ENCODE results near the gene VSIG10. TPM values are rescaled to one million over a fixed set of nuclear protein-coding genes. Genes with fewer than 3 reads are reported as not detected.
A peak's percentile ranks its signal among the peaks of the same experiment; 100 is the strongest.

The VSIG10 gene
- total RNA-seq, 4 donors from 2014 or later: 20.4 to 25.9 (median 23.6) TPM

DNA sequence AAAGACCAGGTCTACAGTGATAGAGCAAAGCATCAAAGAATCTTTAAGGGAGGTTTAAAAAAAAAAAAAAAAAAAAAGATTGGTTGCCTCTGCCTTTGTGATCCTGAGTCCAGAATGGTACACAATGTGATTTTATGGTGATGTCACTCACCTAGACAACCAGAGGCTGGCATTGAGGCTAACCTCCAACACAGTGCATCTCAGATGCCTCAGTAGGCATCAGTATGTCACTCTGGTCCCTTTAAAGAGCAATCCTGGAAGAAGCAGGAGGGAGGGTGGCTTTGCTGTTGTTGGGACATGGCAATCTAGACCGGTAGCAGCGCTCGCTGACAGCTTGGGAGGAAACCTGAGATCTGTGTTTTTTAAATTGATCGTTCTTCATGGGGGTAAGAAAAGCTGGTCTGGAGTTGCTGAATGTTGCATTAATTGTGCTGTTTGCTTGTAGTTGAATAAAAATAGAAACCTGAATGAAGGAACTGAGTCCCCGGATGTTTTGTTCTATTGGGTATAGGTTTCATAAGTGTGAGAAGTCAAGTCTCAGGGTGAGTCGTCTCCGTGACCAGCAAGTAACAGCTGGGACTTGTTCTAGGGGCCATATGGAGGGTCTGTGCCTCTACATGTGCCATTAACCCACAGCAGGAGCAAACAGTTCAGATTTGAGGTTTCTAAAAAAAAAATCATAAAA lies 41.4 kb upstream of the VSIG10 start:
- peaks cover 91% of the 10 kb centered on the region for H3K36me3 ChIP-seq

DNA sequence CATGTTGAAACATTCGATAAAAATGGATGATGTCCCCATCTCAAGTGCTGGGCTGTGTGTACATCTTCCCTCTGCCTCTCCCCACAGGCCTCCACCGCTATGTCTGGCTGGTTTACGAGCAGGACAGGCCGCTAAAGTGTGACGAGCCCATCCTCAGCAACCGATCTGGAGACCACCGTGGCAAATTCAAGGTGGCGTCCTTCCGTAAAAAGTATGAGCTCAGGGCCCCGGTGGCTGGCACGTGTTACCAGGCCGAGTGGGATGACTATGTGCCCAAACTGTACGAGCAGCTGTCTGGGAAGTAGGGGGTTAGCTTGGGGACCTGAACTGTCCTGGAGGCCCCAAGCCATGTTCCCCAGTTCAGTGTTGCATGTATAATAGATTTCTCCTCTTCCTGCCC lies 40.7 kb upstream of the VSIG10 start:
- no peak for DNase-seq (ENCODE audit: low spot score in 2 of 2)
- no peaks in the 10 kb centered on the region for H3K9me3 ChIP-seq
- H3K4me1 ChIP-seq: peaks cover 3% of the 10 kb centered on the region
- 96% methylated on average over 13 of the region's 13 CpGs for WGBS
- no peak for TF ChIP-seq EP300 (IDR thresholded peaks at IDR 0.05)
- no peak for TF ChIP-seq POLR2AphosphoS5 (IDR thresholded peaks at IDR 0.05)
- TF ChIP-seq, protein P1, sequence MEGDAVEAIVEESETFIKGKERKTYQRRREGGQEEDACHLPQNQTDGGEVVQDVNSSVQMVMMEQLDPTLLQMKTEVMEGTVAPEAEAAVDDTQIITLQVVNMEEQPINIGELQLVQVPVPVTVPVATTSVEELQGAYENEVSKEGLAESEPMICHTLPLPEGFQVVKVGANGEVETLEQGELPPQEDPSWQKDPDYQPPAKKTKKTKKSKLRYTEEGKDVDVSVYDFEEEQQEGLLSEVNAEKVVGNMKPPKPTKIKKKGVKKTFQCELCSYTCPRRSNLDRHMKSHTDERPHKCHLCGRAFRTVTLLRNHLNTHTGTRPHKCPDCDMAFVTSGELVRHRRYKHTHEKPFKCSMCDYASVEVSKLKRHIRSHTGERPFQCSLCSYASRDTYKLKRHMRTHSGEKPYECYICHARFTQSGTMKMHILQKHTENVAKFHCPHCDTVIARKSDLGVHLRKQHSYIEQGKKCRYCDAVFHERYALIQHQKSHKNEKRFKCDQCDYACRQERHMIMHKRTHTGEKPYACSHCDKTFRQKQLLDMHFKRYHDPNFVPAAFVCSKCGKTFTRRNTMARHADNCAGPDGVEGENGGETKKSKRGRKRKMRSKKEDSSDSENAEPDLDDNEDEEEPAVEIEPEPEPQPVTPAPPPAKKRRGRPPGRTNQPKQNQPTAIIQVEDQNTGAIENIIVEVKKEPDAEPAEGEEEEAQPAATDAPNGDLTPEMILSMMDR (IDR thresholded peaks at IDR 0.05): no peak
- no peak for TF ChIP-seq POLR2A (IDR thresholded peaks at IDR 0.05)
- H3K4me3 ChIP-seq: no peak overlapping the region
- peaks cover 97% of the 10 kb centered on the region for H3K36me3 ChIP-seq
- H3K27me3 ChIP-seq: no peaks in the 10 kb centered on the region
- no peak overlapping the region for H3K27ac ChIP-seq

More for the DNA sequence above, 41.4 kb upstream of the VSIG10 start:
- 84% methylated on average over 7 of the region's 7 CpGs for WGBS
- TF ChIP-seq EP300 (IDR thresholded peaks at IDR 0.05) (no peak), POLR2AphosphoS5 (IDR thresholded peaks at IDR 0.05) (no peak), POLR2A (IDR thresholded peaks at IDR 0.05) (no peak)
- TF ChIP-seq, protein P1 (IDR thresholded peaks at IDR 0.05): no peak
- Histone ChIP-seq H3K27ac (no peak overlapping the region), H3K4me3 (no peak overlapping the region), H3K27me3 (no peaks in the 10 kb centered on the region), H3K9me3 (no peaks in the 10 kb centered on the region), H3K4me1 (no peaks in the 10 kb centered on the region)
- DNase-seq (ENCODE audit: low spot score in 2 of 2): no peak

DNA sequence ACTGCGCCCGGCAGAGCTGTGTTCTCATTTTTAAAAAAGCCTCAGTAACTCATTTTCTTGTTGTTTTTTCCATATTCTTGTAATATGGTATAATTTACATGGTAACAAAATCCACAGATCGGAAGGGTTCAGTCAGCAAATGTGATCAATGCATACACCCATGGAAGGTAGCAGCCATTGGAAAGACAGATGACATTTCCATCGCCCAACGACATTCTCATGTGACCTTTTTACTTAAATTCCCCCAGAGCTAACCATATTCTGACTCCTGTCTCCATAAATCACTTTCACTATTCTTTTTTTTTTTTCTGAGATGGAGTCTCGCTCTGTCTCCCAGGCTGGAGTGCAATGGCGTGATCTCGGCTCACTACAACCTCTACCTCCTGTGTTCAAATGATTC lies 37.0 kb upstream of the VSIG10 start:
- peaks cover 72% of the 10 kb centered on the region for H3K36me3 ChIP-seq
- WGBS: 97% methylated on average over 8 of the region's 8 CpGs
- H3K4me1 ChIP-seq: peaks cover 23% of the 10 kb centered on the region

DNA sequence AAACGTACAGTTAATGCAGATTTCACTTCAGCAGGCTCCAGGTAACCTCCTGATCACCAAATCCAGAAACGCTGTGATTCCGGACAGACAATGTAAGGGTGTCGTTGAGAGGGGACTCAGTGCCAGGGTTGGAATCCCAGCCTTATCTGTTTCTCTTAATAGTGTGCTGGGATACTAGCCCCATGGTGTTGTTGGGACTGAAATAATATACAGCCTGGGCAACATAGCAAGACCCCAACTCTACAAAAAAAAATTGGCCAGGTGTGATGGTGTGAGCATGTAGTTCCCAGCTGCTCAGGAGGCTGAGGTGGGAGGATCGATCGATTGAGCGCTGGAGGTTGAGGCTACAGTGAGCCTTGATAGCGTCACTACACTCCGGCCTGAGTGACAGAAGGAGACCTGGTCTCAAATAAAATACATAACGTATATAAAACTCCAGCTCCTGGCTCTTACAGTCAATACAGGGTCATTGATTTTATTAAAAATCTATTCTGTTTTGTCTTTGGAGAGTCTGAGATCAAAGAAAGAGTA lies 33.4 kb upstream of the VSIG10 start:
- peaks cover 32% of the 10 kb centered on the region for H3K4me1 ChIP-seq
- TF ChIP-seq EP300 (IDR thresholded peaks at IDR 0.05): no peak
- TF ChIP-seq, protein P1 (IDR thresholded peaks at IDR 0.05): no peak
- TF ChIP-seq POLR2AphosphoS5 (IDR thresholded peaks at IDR 0.05): no peak
- no peak for TF ChIP-seq POLR2A (IDR thresholded peaks at IDR 0.05)
- WGBS: 65% methylated on average over 10 of the region's 10 CpGs

More for the DNA sequence above, 37.0 kb upstream of the VSIG10 start:
- DNase-seq (ENCODE audit: low spot score in 2 of 2): no peak
- Histone ChIP-seq H3K27me3 (no peaks in the 10 kb centered on the region), H3K4me3 (no peak overlapping the region), H3K27ac (no peak overlapping the region), H3K9me3 (no peaks in the 10 kb centered on the region)
- TF ChIP-seq EP300 (IDR thresholded peaks at IDR 0.05): no peak
- TF ChIP-seq, protein P1 (IDR thresholded peaks at IDR 0.05): no peak
- no peak for TF ChIP-seq POLR2AphosphoS5 (IDR thresholded peaks at IDR 0.05)

DNA sequence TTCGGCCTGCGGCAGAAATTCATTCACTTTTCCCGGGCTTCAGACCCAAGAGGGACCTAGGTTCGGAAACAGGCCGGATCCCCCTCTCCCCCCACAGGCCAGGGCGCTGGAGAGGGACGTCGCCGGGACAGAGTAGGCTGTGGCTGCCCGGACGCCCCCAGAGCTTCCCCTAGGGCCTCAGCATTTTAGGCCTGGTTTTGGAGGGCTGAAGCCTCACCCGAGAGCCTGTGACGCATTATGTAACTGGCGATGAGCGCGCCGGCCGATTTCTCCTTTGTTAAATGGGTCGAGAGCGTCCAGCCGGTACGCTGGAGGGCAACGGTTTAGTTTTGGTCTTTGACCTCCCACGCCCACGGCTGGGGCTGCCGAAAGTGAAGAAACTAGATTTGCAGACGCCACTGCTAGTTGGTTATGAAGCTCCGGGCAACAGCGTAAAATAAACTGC lies 32.8 kb upstream of the VSIG10 start:
- TF ChIP-seq EP300 (IDR thresholded peaks at IDR 0.05) (no peak), POLR2AphosphoS5 (IDR thresholded peaks at IDR 0.05) (no peak), POLR2A (IDR thresholded peaks at IDR 0.05) (no peak)
- TF ChIP-seq, protein P1 (IDR thresholded peaks at IDR 0.05): no peak
- no peaks in the 10 kb centered on the region for H3K9me3 ChIP-seq
- H3K4me1 ChIP-seq: peaks cover 35% of the 10 kb centered on the region
- H3K27ac ChIP-seq: peak overlapping the region; percentile 91
- H3K27me3 ChIP-seq: no peaks in the 10 kb centered on the region
- peaks cover 33% of the 10 kb centered on the region for H3K36me3 ChIP-seq
- DNase-seq (ENCODE audit: low spot score in 2 of 2): peak; percentile 74 to 84
- 1% methylated on average over 17 of the region's 29 CpGs for WGBS
- H3K4me3 ChIP-seq: peak overlapping the region; percentile 85

More for the DNA sequence above, 33.4 kb upstream of the VSIG10 start:
- no peaks in the 10 kb centered on the region for H3K9me3 ChIP-seq
- no peaks in the 10 kb centered on the region for H3K27me3 ChIP-seq
- no peak for DNase-seq (ENCODE audit: low spot score in 2 of 2)
- H3K36me3 ChIP-seq: peaks cover 39% of the 10 kb centered on the region
- peak overlapping the region; percentile 91 for H3K27ac ChIP-seq
- H3K4me3 ChIP-seq: peak overlapping the region; percentile 85

Measured in suprapubic skin (tissue), 4 donors.